Kidney (tissue), 14 donors: Measurements from ENCODE around the gene EHBP1L1. TPM values are rescaled to one million over a fixed set of nuclear protein-coding genes. Genes with fewer than 3 reads are reported as not detected.

Experiments used
- DNase-seq, 5 donors: peaks; one replicate each; pipeline ENCODE4 v3.0.0-alpha.2; 2013 to 2020
- FAIRE-seq: peaks from 2 replicates; lab custom pipeline; 2012; peaks lifted over from hg19 to GRCh38; lab: Jason Lieb, UNC
- H3K27ac ChIP-seq, 2 donors: one replicate each; pipeline ENCODE4 v1.7.0; 2013; ENCODE audit warnings: low read depth in 2 of 2, low read length in 2 of 2, inconsistent platforms in 1 of 2
- H3K27me3 ChIP-seq: one replicate; pipeline ENCODE4 v1.7.1; 2013; ENCODE audit warnings: low read length, inconsistent platforms; ENCODE audit not compliant: control insufficient read depth, insufficient read depth
- H3K36me3 ChIP-seq, 3 donors: one replicate each; pipeline versions ENCODE4 v1.7.0 to v1.7.1; 2013; ENCODE audit warnings: low read length in 3 of 3, control low read depth in 1 of 3, inconsistent platforms in 1 of 3; ENCODE audit not compliant: insufficient read depth in 3 of 3, control insufficient read depth in 2 of 3
- H3K4me1 ChIP-seq, 3 donors: one replicate each; pipeline versions ENCODE4 v1.7.0 to v1.7.1; 2013; ENCODE audit warnings: low read length in 3 of 3, inconsistent platforms in 1 of 3, low read depth in 1 of 3; ENCODE audit not compliant: control insufficient read depth in 2 of 3, insufficient read depth in 2 of 3
- H3K4me3 ChIP-seq, 3 donors: one replicate each; pipeline versions ENCODE4 v1.7.0 to v1.8.1; 2013; ENCODE audit warnings: low read length in 3 of 3, control low read depth in 1 of 3, inconsistent platforms in 1 of 3
- H3K9ac ChIP-seq, 3 donors: one replicate each; pipeline versions ENCODE4 v1.7.0 to v1.7.1; 2013; ENCODE audit warnings: low read length in 3 of 3, control low read depth in 1 of 3, inconsistent platforms in 1 of 3
- H3K9me3 ChIP-seq, 3 donors: one replicate each; pipeline versions ENCODE4 v1.7.0 to v1.7.1; 2013; ENCODE audit warnings: low read length in 3 of 3, control low read depth in 1 of 3, inconsistent platforms in 1 of 3; ENCODE audit not compliant: control insufficient read depth in 2 of 3, insufficient read depth in 1 of 3
- intact Hi-C: fragments of 100-400 bp; cut with DNase I; formaldehyde crosslinking; loops from one replicate; pipeline ENCODE4 v1.11.1; 2022
- polyA plus RNA-seq: library from polyadenylated mRNA; stranded (reverse); fragments of 350-450 nt; fragmentation: Illumina TruSeq; extraction: RNeasy Lipid Tissue Mini Kit (QIAGEN cat#74804); gene quantifications from one replicate; pipeline ENCODE4 v1.2.3, GENCODE V29; 2014; ENCODE audit warnings: low read depth, low replicate concordance; ENCODE audit not compliant: insufficient read depth
- total RNA-seq: library from RNA; stranded (reverse); fragmentation: NEBNext Ultra II Directional; extraction: Animal tissue kit (Norgen Biotek cat#: 25700); gene quantifications from one replicate; pipeline ENCODE4 v1.2.1, GENCODE V29; 2021
- TF ChIP-seq, protein P1 (sequence below): IDR thresholded peaks from 3 replicates; pipeline ENCODE4 v1.5.1; 2012; ENCODE audit warnings: mild to moderate bottlenecking, moderate library complexity, borderline replicate concordance; ENCODE audit not compliant: insufficient read depth; ENCODE audit errors: extremely low read depth
- donor health status: control.
- donor health status: control.
- donor health status: control.
- donor health status: control.
- donor health status: control.
- donor health status: DM: yes; HTN: yes; CAD: no.
- donor health status: Normal renal cell carcinoma (clear cell type).

EHBP1L1 gene
- total and polyA plus RNA-seq, 2 donors from 2014 or later, result 20.5 to 95.4 TPM

DNA sequence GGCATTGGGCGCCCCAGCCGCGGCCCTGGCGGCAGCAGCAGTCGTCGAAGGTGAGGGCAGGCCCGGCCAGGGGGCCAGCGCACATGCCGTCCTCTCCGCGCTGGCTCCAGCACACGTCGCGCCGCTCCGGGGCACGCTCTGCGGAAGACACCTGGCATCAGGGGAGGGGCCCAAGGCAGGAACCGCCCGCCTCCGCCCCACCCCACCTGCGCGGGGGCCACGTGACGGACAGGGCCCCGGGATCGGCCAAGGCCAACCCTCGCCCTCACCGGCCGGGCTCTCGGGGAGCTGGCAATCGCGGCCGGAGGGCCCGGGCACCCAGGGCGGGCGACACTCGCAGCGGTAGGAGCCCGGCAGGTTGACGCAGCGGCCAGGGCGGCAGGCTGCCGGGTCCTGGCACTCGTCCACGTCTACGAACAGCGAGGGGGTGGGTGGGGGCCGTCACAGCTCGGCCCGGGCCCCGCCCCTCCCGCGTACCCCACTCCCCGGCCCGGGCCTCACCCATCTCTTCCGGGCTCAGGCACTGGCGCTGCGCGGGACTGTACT lies 36.0 kb upstream of the EHBP1L1 start:
- DNase-seq, result peak in 2 of 5 donors; percentile 62 to 95
- H3K4me3 ChIP-seq, result peak overlapping the region; percentile 52 to 74 (median 65)
- H3K9ac ChIP-seq, result peak overlapping the region in 1 of 3 donors; percentile 51
- H3K4me1 ChIP-seq, result peaks cover 0 to 16% (median 6%) of the 10 kb centered on the region in 3 donors
- intact Hi-C loops, result no loop called here
- peak overlapping the region; percentile 94 for H3K27ac ChIP-seq
- no peak for FAIRE-seq
- H3K27me3 ChIP-seq, result no peaks in the 10 kb centered on the region
- peaks cover 0 to 15% (median 2%) of the 10 kb centered on the region in 3 donors for H3K36me3 ChIP-seq
- TF ChIP-seq, protein P1, sequence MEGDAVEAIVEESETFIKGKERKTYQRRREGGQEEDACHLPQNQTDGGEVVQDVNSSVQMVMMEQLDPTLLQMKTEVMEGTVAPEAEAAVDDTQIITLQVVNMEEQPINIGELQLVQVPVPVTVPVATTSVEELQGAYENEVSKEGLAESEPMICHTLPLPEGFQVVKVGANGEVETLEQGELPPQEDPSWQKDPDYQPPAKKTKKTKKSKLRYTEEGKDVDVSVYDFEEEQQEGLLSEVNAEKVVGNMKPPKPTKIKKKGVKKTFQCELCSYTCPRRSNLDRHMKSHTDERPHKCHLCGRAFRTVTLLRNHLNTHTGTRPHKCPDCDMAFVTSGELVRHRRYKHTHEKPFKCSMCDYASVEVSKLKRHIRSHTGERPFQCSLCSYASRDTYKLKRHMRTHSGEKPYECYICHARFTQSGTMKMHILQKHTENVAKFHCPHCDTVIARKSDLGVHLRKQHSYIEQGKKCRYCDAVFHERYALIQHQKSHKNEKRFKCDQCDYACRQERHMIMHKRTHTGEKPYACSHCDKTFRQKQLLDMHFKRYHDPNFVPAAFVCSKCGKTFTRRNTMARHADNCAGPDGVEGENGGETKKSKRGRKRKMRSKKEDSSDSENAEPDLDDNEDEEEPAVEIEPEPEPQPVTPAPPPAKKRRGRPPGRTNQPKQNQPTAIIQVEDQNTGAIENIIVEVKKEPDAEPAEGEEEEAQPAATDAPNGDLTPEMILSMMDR, result no peak
- H3K9me3 ChIP-seq, result no peaks in the 10 kb centered on the region

DNA sequence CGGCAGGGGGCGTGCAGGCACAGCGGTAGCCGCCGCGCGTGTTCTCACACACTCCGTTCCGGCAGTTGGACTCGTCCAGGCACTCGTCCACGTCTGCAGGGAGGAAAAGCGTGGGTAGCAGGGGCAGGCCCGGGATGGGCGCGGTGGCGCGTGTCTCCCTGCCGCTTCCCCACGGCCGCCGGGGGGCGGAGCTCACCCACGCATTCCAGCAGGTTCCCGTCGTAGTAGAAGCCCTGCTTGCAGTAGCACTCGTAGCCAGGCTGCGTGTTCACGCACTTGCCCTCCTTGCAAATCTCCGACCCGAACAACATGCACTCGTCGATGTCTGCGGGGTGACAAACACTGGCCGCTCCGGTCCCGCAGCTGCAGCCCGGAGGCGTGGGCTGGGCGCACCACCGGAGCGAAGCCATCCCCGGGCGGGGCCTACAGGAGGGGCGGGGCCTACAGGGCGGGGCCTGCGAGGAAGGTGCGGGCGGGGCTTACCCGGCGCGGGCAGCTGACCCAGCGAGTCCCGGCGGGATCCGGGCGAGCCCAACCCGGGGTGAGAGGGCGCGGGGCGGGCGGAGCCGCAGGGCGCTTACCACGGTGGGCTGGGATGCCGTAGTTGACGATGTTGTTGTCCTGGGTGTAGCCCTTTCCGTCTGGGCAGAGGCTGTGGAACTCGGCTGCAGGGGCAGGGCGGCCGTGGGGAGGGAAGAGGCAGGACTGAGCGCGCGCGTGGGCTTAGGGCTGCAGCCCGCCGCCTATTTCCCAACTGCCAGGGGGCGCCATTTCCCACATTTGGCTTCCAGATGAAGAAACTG lies 35.4 kb upstream of the EHBP1L1 start:
- DNase-seq (peak; percentile 92 to 97 (median 94)), FAIRE-seq (no peak)
- peak overlapping the region; percentile 52 to 74 (median 65) for H3K4me3 ChIP-seq
- intact Hi-C loops, result no loop called here
- H3K4me1 ChIP-seq, result peaks cover 0 to 16% (median 6%) of the 10 kb centered on the region in 3 donors
- peak overlapping the region; percentile 94 for H3K27ac ChIP-seq
- H3K36me3 ChIP-seq, result peaks cover 0 to 12% (median 0%) of the 10 kb centered on the region in 3 donors
- TF ChIP-seq, protein P1, result peak; percentile 74
- no peaks in the 10 kb centered on the region for H3K9me3 ChIP-seq
- H3K27me3 ChIP-seq, result no peaks in the 10 kb centered on the region
- peak overlapping the region in 2 of 3 donors; percentile 35 to 78 for H3K9ac ChIP-seq

DNA sequence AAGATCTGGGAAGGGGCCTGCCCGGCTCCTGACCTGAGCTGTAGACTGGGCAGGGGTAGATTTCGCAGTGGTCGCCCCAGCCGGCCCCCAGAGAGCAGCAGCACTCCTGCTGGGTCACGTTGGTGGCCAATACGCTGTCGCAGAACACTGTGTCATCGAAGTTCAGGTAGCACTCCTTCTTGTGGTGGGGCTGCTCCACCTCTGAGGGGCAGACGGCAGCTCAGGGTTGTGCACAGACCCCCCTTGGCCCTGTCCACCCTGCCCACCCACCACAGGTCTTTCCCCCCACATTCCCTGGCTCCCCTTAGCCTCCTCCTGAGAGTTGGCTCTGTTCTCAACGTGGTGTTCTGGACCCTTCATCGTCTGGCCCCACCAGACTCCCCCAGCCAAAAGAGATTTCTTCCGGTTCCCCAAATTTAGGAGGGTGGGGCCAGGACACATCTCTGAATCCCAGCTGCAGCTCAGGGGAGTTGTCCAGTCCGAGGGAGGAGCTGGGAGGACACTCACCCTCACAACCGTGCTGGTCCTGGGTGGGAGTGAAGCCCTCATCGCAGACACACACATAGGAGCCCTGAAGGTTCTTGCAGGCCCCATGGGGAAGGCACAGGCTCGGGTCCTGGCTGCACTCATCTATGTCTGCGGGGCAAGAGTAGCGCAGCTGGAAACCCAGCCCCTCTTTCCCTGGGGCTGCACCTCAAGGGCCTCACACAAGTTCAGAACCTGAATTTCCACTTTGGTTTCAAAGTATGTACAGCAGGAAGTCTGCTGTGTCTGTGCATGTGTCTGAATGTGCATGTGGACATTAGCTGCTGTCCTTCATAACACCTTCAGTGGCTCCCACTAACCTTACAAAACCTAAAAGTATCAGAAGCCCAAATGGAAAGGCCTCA lies 34.5 kb upstream of the EHBP1L1 start:
- DNase-seq (peak in 1 of 5 donors; percentile 63), FAIRE-seq (no peak)
- Histone ChIP-seq H3K27ac (peak overlapping the region; percentile 94), H3K9ac (peak overlapping the region in 2 of 3 donors; percentile 17 to 78), H3K36me3 (peaks cover 0 to 8% (median 0%) of the 10 kb centered on the region in 3 donors), H3K4me1 (peaks cover 0 to 19% (median 6%) of the 10 kb centered on the region in 3 donors), H3K9me3 (no peaks in the 10 kb centered on the region), H3K4me3 (peak overlapping the region in 1 of 3 donors; percentile 74), H3K27me3 (no peaks in the 10 kb centered on the region)
- TF ChIP-seq, protein P1, result no peak
- intact Hi-C loops, result no loop called here
